ENCODE measurements around the gene PPP6R2.
"Not testable (repeated sequence)": the region's sequence is repeated elsewhere in the genome, so short reads cannot be mapped to it uniquely, and the experiment has no call there.

GRCh38 chr22:50381021-50381555, 38.0 kb downstream of the PPP6R2 start:
- not testable (repeated sequence) for TF ChIP-seq FOS (IDR thresholded peaks at IDR 0.05; ENCODE audit: borderline replicate concordance, insufficient read depth, low read length); CTCF (IDR thresholded peaks at IDR 0.05; ENCODE audit: extremely low read depth in 1 of 2, insufficient read depth in 1 of 2, low read depth in 1 of 2, low read length in 2 of 2); POLR2A (IDR thresholded peaks at IDR 0.05; ENCODE audit: low read depth, low read length); POLR2AphosphoS5 (IDR thresholded peaks at IDR 0.05; ENCODE audit: insufficient read depth, low read depth, low read length)
- TF ChIP-seq, protein P1, sequence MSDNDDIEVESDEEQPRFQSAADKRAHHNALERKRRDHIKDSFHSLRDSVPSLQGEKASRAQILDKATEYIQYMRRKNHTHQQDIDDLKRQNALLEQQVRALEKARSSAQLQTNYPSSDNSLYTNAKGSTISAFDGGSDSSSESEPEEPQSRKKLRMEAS (IDR thresholded peaks at IDR 0.05; ENCODE audit: insufficient read depth, insufficient read length) = not testable (repeated sequence)
